HCT116 (cell line): ENCODE data around the gene LRRC75A. TPM values are rescaled to one million over a fixed set of nuclear protein-coding genes. Genes with fewer than 3 reads are reported as not detected.

ENCODE experiments used
- ATAC-seq: fragments of 200-7000 bp; cut with Tn5 transposase; 2 replicates; pipeline ENCODE4 v1.9.1; 2020; ENCODE audit warnings: mild to moderate bottlenecking, moderate library complexity
- BruUV-seq: library from RNA; stranded (reverse); fragments of 400-500 nt; replicated peaks from 2 replicates; lab custom pipeline; 2021; lab: Mats Ljungman, UMichigan
- CTCF ChIA-PET: fragments of 300-600 bp; sonication (Branson Sonifier 250); formaldehyde crosslinking; loops from one replicate; lab custom pipeline; 2021; ENCODE audit warnings: antibody characterized with exemption; lab: Charles Lee
- POLR2A ChIA-PET: fragments of 300-600, 350-600 bp; sonication (Branson Sonifier 250); formaldehyde crosslinking; loops from one replicate; lab custom pipeline; 2021; ENCODE audit warnings: antibody characterized with exemption; lab: Charles Lee
- RAD21 ChIA-PET, 2 experiments: fragments of 300-600 bp; sonication (Branson Sonifier 250); formaldehyde crosslinking; loops; one replicate each; lab custom pipeline; 2023; ENCODE audit warnings: low total read pairs in 2 of 2; ENCODE audit not compliant: uncharacterized antibody in 2 of 2, unreplicated experiment in 2 of 2, low non-redundant PET in 1 of 2; lab: Charles Lee
- DNase-seq: peaks from one replicate; pipeline ENCODE4 v3.0.0-alpha.2; 2010; ENCODE audit warnings: low read depth, low spot score
- H2AFZ ChIP-seq: fragments of 200-600 bp; shearing (Covaris generic), sonication (generic); 2 replicates; pipeline ENCODE4 v1.6.1; 2017; ENCODE audit warnings: low read depth, mixed run types, mixed read lengths, antibody characterized with exemption, low read length; ENCODE audit not compliant: poor library complexity, severe bottlenecking
- H3K27ac ChIP-seq: 2 replicates; pipeline ENCODE4 v1.5.1; 2012; ENCODE audit warnings: low read depth, low read length
- H3K27me3 ChIP-seq: fragments of 200-600 bp; sonication (generic); 2 replicates; pipeline ENCODE4 v1.6.1; 2016; ENCODE audit warnings: mixed run types, low read length, mixed read lengths; ENCODE audit not compliant: insufficient read depth
- H3K36me3 ChIP-seq, 2 experiments: fragments of 200-500 bp in 1 of 2; fragments of 200-600 bp in 1 of 2; sonication (Bioruptor generic) in 1 of 2; sonication (generic) in 1 of 2; 2 replicates each; pipeline versions ENCODE4 v1.5.1 to v1.6.1; 2014 to 2016; ENCODE audit warnings: low read length in 2 of 2, inconsistent platforms in 1 of 2, mixed read lengths in 1 of 2, mixed run types in 1 of 2; ENCODE audit not compliant: insufficient read depth in 2 of 2, control insufficient read depth in 1 of 2
- H3K4me1 ChIP-seq, 2 experiments: fragments of 200-600 bp in 1 of 2; sonication (generic) in 1 of 2; 2 replicates each; pipeline versions ENCODE4 v1.5.1 to v1.6.1; 2012 to 2017; ENCODE audit warnings: low read length in 2 of 2, inconsistent platforms in 1 of 2, mild to moderate bottlenecking in 1 of 2, mixed read lengths in 1 of 2, mixed run types in 1 of 2, moderate library complexity in 1 of 2; ENCODE audit not compliant: insufficient read depth in 2 of 2, control insufficient read depth in 1 of 2
- H3K4me2 ChIP-seq: fragments of 200-600 bp; sonication (generic); 2 replicates; pipeline ENCODE4 v1.6.1; 2017; ENCODE audit warnings: mixed run types, low read length, mixed read lengths
- H3K4me3 ChIP-seq, 2 experiments: fragments of 200-600 bp in 1 of 2; sonication (generic) in 1 of 2; replicated peaks in 1 of 2; 2 replicates each; pipeline ENCODE4 v1.5.1; 2011 to 2016; ENCODE audit warnings: low read length in 2 of 2, control low read depth in 1 of 2, low read depth in 1 of 2, mild to moderate bottlenecking in 1 of 2, mixed read lengths in 1 of 2, mixed run types in 1 of 2
- H3K79me2 ChIP-seq: fragments of 200-600 bp; sonication (generic); 2 replicates; pipeline ENCODE4 v1.6.1; 2017; ENCODE audit warnings: mild to moderate bottlenecking, mixed run types, low read length, moderate library complexity, mixed read lengths; ENCODE audit not compliant: insufficient read depth
- H3K9ac ChIP-seq: fragments of 200-600 bp; sonication (generic); 2 replicates; pipeline ENCODE4 v1.6.1; 2016; ENCODE audit warnings: low read length, mixed read lengths
- H3K9me2 ChIP-seq: fragments of 200-600 bp; sonication (generic), shearing (Covaris generic); 2 replicates; pipeline ENCODE4 v1.6.1; 2017; ENCODE audit warnings: mixed run types, mild to moderate bottlenecking, moderate library complexity; ENCODE audit not compliant: insufficient read depth
- H3K9me3 ChIP-seq, 2 experiments: fragments of 200-500 bp in 1 of 2; fragments of 200-600 bp in 1 of 2; sonication (Bioruptor generic) in 1 of 2; sonication (generic) in 1 of 2; 2 replicates each; pipeline ENCODE4 v1.6.1; 2014 to 2017; ENCODE audit warnings: low read length in 2 of 2, mixed read lengths in 2 of 2, inconsistent platforms in 1 of 2, low read depth in 1 of 2, mild to moderate bottlenecking in 1 of 2, mixed run types in 1 of 2, moderate library complexity in 1 of 2; ENCODE audit not compliant: control insufficient read depth in 1 of 2, insufficient read depth in 1 of 2
- H4K20me1 ChIP-seq: fragments of 200-600 bp; sonication (generic), shearing (Covaris generic); 2 replicates; pipeline ENCODE4 v1.6.1; 2017; ENCODE audit warnings: mixed run types, mild to moderate bottlenecking, moderate library complexity; ENCODE audit not compliant: insufficient read depth
- ATF3 ChIP-seq: IDR thresholded peaks from 2 replicates; pipeline ENCODE4 v1.6.1; 2012
- CBX3 ChIP-seq: IDR thresholded peaks from 2 replicates; pipeline ENCODE4 v1.6.1; 2012; ENCODE audit warnings: low read depth
- EZH2phosphoT487 ChIP-seq: fragments of 200-600 bp; IDR thresholded peaks from 2 replicates; pipeline ENCODE4 v1.6.1; 2018; ENCODE audit warnings: antibody characterized with exemption, borderline replicate concordance
- FOSL1 ChIP-seq: IDR thresholded peaks from 2 replicates; pipeline ENCODE4 v1.6.1; 2012; ENCODE audit warnings: low read depth
- POLR2AphosphoS5 ChIP-seq: IDR thresholded peaks from 2 replicates; pipeline ENCODE4 v1.6.1; 2011; ENCODE audit warnings: mild to moderate bottlenecking, low read depth, low read length, moderate library complexity
- REST ChIP-seq: IDR thresholded peaks from 2 replicates; pipeline ENCODE4 v1.6.1; 2012; ENCODE audit warnings: low read depth
- SIN3A ChIP-seq: IDR thresholded peaks from 2 replicates; pipeline ENCODE4 v1.6.1; 2012; ENCODE audit warnings: low read depth
- SRF ChIP-seq: IDR thresholded peaks from 2 replicates; pipeline ENCODE4 v1.6.1; 2012; ENCODE audit warnings: low read depth
- TCF7L2 ChIP-seq: IDR thresholded peaks from 2 replicates; pipeline ENCODE4 v1.7.0; 2011; ENCODE audit warnings: borderline replicate concordance, inconsistent platforms; ENCODE audit not compliant: insufficient read depth, insufficient read length; ENCODE audit errors: extremely low read depth
- intact Hi-C: fragments of 100-400 bp; cut with micrococcal nuclease; formaldehyde crosslinking; loops from 2 replicates; pipeline ENCODE4 v1.10.0; 2022
- total RNA-seq: library from RNA; stranded (reverse); gene quantifications from one replicate; pipeline ENCODE4 v1.2.1, GENCODE V29; 2021; ENCODE audit not compliant: unreplicated experiment
- TF ChIP-seq, protein P1 (sequence below): IDR thresholded peaks from 2 replicates; pipeline ENCODE4 v1.6.1; 2012
- TF ChIP-seq, protein P2 (sequence below): IDR thresholded peaks from 2 replicates; pipeline ENCODE4 v1.6.1; 2011; ENCODE audit warnings: mild to moderate bottlenecking, low read length, moderate library complexity; ENCODE audit not compliant: insufficient replicate concordance; ENCODE audit errors: extremely low read depth

The LRRC75A gene
- total RNA-seq, 1 experiment from 2014 or later = 2.3 TPM

DNA sequence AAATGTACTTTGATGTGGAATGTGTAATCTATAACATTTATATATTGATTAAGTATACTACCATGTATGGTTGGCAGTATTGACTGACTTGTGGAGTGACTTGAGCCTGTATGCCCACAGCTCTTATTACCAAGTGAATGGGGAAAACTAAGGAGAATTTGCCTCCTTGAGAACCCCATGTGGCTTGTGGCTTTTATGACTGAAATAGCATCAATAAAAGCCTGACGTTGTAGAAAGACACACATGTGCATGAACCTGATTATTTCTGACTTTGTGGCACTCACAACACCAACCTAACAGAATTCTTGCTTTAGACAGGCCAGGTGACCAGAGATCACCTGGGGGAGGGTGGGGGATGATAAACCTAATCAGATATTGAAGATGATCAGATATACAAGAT, 2.1 kb upstream of the LRRC75A start (continued):
- TF ChIP-seq REST (no peak), TCF7L2 (no peak), SIN3A (no peak), EZH2phosphoT487 (no peak)

- Histone ChIP-seq H3K27ac (no peak overlapping the region), H3K36me3 (no peaks in the 10 kb centered on the region)
- TF ChIP-seq EZH2phosphoT487 = no peak
- no peak for TF ChIP-seq ATF3
- TF ChIP-seq FOSL1 = no peak
- no peak for TF ChIP-seq CBX3
- TF ChIP-seq, protein P1, sequence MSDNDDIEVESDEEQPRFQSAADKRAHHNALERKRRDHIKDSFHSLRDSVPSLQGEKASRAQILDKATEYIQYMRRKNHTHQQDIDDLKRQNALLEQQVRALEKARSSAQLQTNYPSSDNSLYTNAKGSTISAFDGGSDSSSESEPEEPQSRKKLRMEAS = no peak
- TF ChIP-seq, protein P2, sequence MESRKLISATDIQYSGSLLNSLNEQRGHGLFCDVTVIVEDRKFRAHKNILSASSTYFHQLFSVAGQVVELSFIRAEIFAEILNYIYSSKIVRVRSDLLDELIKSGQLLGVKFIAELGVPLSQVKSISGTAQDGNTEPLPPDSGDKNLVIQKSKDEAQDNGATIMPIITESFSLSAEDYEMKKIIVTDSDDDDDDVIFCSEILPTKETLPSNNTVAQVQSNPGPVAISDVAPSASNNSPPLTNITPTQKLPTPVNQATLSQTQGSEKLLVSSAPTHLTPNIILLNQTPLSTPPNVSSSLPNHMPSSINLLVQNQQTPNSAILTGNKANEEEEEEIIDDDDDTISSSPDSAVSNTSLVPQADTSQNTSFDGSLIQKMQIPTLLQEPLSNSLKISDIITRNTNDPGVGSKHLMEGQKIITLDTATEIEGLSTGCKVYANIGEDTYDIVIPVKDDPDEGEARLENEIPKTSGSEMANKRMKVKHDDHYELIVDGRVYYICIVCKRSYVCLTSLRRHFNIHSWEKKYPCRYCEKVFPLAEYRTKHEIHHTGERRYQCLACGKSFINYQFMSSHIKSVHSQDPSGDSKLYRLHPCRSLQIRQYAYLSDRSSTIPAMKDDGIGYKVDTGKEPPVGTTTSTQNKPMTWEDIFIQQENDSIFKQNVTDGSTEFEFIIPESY = no peak
- no peak for TF ChIP-seq SRF
- TF ChIP-seq POLR2AphosphoS5 = no peak
- TF ChIP-seq SIN3A = no peak
- TF ChIP-seq, all 23 proteins: peak for 0
- no peaks in the 10 kb centered on the region for H4K20me1 ChIP-seq
- intact Hi-C loops = no loop called here
- H3K9ac ChIP-seq = no peak overlapping the region
- H3K79me2 ChIP-seq = no peaks in the 10 kb centered on the region
- peaks cover 5 to 19% of the 10 kb centered on the region in 2 experiments; a peak in 3 of 4 replicates for H3K4me1 ChIP-seq
- no peaks in the 10 kb centered on the region for H3K27me3 ChIP-seq
- H2AFZ ChIP-seq = no peak overlapping the region
- BruUV-seq = no TSS peak
- ChIA-PET RAD21 (no interaction called here), CTCF (no interaction called here), POLR2A (no interaction called here)
- ATAC-seq (no peak), DNase-seq (no peak)
- no peak overlapping the region for H3K4me3 ChIP-seq
- no peaks in the 10 kb centered on the region for H3K9me3 ChIP-seq
- no peak overlapping the region for H3K4me2 ChIP-seq
- H3K9me2 ChIP-seq = no peaks in the 10 kb centered on the region
Measured at GRCh38 chr17:16493531-16494046, 1.6 kb upstream of the LRRC75A start.
